Lower leg skin (tissue), 3 donors: ENCODE measurements around the gene OTUD4.

Source experiments
- CTCF ChIP-seq, 3 donors: fragments of 450-650 bp; IDR thresholded peaks; one replicate each; pipeline ENCODE4 v1.5.1; 2016; ENCODE audit warnings: antibody characterized with exemption in 3 of 3, mild to moderate bottlenecking in 3 of 3, moderate library complexity in 2 of 3
- POLR2A ChIP-seq, 2 donors: fragments of 450-650 bp; IDR thresholded peaks; one replicate each; pipeline ENCODE4 v1.6.1; 2016 to 2017; ENCODE audit warnings: antibody characterized with exemption in 2 of 2, mild to moderate bottlenecking in 1 of 2, moderate library complexity in 1 of 2

DNA sequence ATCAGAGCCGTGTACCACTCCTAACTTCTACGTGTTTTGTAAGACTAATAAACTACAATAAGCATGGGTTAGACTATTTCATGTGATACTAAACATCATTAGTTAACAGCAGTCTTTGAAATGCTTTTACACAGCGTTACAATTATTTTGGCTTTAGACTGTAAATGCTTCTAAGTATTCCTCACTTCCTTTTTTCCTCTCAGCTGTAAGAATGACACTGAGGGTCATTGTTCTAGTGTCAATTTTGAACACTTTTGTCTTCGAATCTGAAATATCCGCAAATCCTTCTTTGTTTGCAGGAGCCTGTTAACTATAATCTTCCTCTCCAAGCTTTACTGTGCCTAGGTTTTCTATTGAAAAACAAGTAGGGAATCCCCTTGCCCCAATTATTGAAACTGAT, 80.7 kb downstream of the OTUD4 start:
- TF ChIP-seq CTCF (IDR thresholded peaks at IDR 0.05) (no peak), POLR2A (IDR thresholded peaks at IDR 0.05) (no peak)
